Spleen (tissue), 7 donors: ENCODE data around the gene GATAD1.
"Not testable (repeated sequence)": the region's sequence is repeated elsewhere in the genome, so short reads cannot be mapped to it uniquely, and the experiment has no call there.

ENCODE experiments used
- POLR2A ChIP-seq, 3 donors: fragments of 450-650 bp; IDR thresholded peaks; one replicate each; pipeline ENCODE4 v1.5.1; 2017; ENCODE audit warnings: antibody characterized with exemption in 3 of 3, mild to moderate bottlenecking in 1 of 3
- POLR2AphosphoS5 ChIP-seq, 3 donors: sonication (generic); formaldehyde crosslinking; IDR thresholded peaks; one replicate each; pipeline ENCODE4 v1.5.1; 2017; ENCODE audit warnings: antibody characterized with exemption in 3 of 3
- TF ChIP-seq, protein P1 (sequence below), 11 experiments: fragments of 200-600 bp in 7 of 11; fragments of 450-650 bp in 4 of 11; sonication (generic) in 4 of 11; IDR thresholded peaks in 8 of 11; conservative IDR thresholded peaks in 3 of 11; 1 replicate in 7 of 11; 2 replicates in 4 of 11; pipeline versions ENCODE4 v1.4.0 to v1.8.0; 2016 to 2021; ENCODE audit warnings: antibody characterized with exemption in 11 of 11, inconsistent platforms in 4 of 11, mild to moderate bottlenecking in 1 of 11
- donor health status: DM: no; HTN: no; CAD: no; lungs with moderate emphysema.
- donor health status: DM: no; HTN: no; CAD: no.
- donor health status: DM: no; HTN: no; CAD: no.

GRCh38 chr7:92468589-92468988 is 21.3 kb downstream of the GATAD1 start:
- TF ChIP-seq, protein P1, sequence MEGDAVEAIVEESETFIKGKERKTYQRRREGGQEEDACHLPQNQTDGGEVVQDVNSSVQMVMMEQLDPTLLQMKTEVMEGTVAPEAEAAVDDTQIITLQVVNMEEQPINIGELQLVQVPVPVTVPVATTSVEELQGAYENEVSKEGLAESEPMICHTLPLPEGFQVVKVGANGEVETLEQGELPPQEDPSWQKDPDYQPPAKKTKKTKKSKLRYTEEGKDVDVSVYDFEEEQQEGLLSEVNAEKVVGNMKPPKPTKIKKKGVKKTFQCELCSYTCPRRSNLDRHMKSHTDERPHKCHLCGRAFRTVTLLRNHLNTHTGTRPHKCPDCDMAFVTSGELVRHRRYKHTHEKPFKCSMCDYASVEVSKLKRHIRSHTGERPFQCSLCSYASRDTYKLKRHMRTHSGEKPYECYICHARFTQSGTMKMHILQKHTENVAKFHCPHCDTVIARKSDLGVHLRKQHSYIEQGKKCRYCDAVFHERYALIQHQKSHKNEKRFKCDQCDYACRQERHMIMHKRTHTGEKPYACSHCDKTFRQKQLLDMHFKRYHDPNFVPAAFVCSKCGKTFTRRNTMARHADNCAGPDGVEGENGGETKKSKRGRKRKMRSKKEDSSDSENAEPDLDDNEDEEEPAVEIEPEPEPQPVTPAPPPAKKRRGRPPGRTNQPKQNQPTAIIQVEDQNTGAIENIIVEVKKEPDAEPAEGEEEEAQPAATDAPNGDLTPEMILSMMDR (IDR thresholded peaks at IDR 0.05 in 8 of 11, conservative IDR thresholded peaks at IDR 0.05 in 3 of 11), result not testable (repeated sequence)
- TF ChIP-seq POLR2AphosphoS5, POLR2A (IDR thresholded peaks at IDR 0.05): not testable (repeated sequence)
